HUES48 (cell line): ENCODE measurements around the gene IFT52.

Source experiments
- H3K27ac ChIP-seq: one replicate; pipeline ENCODE4 v1.7.0; 2013; ENCODE audit warnings: low read depth, low read length, inconsistent platforms
- H3K27me3 ChIP-seq: 2 replicates; pipeline ENCODE4 v1.6.1; 2013; ENCODE audit warnings: mild to moderate bottlenecking, low read length; ENCODE audit not compliant: control insufficient read depth, insufficient read depth
- H3K36me3 ChIP-seq: 2 replicates; pipeline ENCODE4 v1.6.1; 2013; ENCODE audit warnings: low read length; ENCODE audit not compliant: control insufficient read depth, insufficient read depth
- H3K4me1 ChIP-seq: 2 replicates; pipeline ENCODE4 v1.6.1; 2013; ENCODE audit warnings: mild to moderate bottlenecking, low read length; ENCODE audit not compliant: control insufficient read depth, insufficient read depth
- H3K4me3 ChIP-seq: 2 replicates; pipeline ENCODE4 v1.5.1; 2013; ENCODE audit warnings: mild to moderate bottlenecking, low read depth, low read length
- H3K9ac ChIP-seq: 2 replicates; pipeline ENCODE4 v1.6.1; 2013; ENCODE audit warnings: mild to moderate bottlenecking, low read depth, low read length, moderate library complexity
- H3K9me3 ChIP-seq: 2 replicates; pipeline ENCODE4 v1.6.1; 2013; ENCODE audit warnings: low read length; ENCODE audit not compliant: control insufficient read depth, insufficient read depth

The IFT52 gene

GRCh38 chr20:43666376-43667328 lies 75.9 kb downstream of the IFT52 start, which contains the start of gene MYBL2:
Gene MYBL2 (plus strand): TSS chr20:43667114. CDS start chr20:43667284, 170 bp downstream.
- H3K9me3 ChIP-seq, result no peaks in the 10 kb centered on the region
- H3K27ac ChIP-seq, result peak within 1 kb of the TSS; percentile 64

GRCh38 chr20:43667341-43668132 lies 76.8 kb downstream of the IFT52 start:
- peak overlapping the region; percentile 64 for H3K27ac ChIP-seq
- H3K9me3 ChIP-seq, result no peaks in the 10 kb centered on the region
- H3K4me1 ChIP-seq, result no peaks in the 10 kb centered on the region
- peaks cover 7% of the 10 kb centered on the region for H3K27me3 ChIP-seq
- peaks cover 20% of the 10 kb centered on the region for H3K36me3 ChIP-seq
- peak overlapping the region; percentile 90 for H3K9ac ChIP-seq
- peak overlapping the region; percentile 81 for H3K4me3 ChIP-seq

More at GRCh38 chr20:43666376-43667328, 75.9 kb downstream of the IFT52 start, which contains the start of gene MYBL2:
- H3K4me1 ChIP-seq, result no peaks in the 10 kb centered on the region
- H3K36me3 ChIP-seq, result peaks cover 14% of the 10 kb centered on the region
- H3K9ac ChIP-seq, result peak within 1 kb of the TSS; percentile 90
- peaks cover 7% of the 10 kb centered on the region for H3K27me3 ChIP-seq
- H3K4me3 ChIP-seq, result peak within 1 kb of the TSS; percentile 81

- Histone ChIP-seq H3K4me3 (no peak overlapping the region), H3K36me3 (peaks cover 34% of the 10 kb centered on the region), H3K4me1 (no peaks in the 10 kb centered on the region), H3K27me3 (peaks cover 7% of the 10 kb centered on the region), H3K9ac (no peak overlapping the region), H3K27ac (no peak overlapping the region), H3K9me3 (no peaks in the 10 kb centered on the region)
These were observed 78.6 kb downstream of the IFT52 start for GRCh38 chr20:43669332-43669731.

DNA sequence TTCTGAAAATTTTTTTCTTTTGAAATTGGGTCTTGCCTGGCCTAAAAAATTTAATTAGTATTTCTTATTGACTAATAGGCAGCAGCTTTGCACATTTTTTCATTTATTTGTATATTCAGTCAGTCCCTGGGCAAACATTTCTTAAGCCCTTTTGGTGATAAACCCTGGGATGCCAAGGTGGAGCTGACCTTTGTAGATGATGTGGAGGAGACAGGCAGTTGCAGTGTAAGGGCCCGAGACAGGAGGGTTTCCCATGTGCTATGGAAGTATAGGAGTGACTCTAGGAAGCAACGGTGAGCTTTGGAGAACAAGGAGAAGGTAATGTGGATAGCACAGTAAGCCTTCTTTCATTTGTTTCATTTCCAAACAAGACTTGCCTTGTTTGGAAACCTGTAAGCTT lies 79.7 kb downstream of the IFT52 start:
- Histone ChIP-seq H3K36me3 (peaks cover 35% of the 10 kb centered on the region), H3K4me1 (no peaks in the 10 kb centered on the region), H3K27ac (no peak overlapping the region), H3K4me3 (no peak overlapping the region), H3K9ac (no peak overlapping the region), H3K27me3 (peaks cover 7% of the 10 kb centered on the region), H3K9me3 (no peaks in the 10 kb centered on the region)

DNA sequence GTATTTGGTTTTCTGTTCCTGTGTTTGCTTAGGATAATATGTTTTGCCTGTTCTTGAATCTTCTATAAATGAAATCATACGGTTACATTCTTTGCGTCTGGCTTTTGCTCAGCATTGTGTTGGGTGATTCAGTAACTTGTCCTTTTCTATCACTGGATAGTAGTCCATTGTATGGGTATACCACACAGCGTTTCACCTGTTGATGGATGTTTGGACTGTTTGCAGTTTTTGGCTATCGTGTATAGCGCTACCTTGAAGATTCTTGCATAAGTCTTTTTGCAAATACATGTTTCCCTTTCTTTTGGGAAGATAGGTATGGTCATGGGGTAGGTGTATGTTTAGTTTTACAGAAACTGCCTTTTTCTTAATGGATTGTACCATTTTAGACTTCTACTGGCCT lies 85.6 kb downstream of the IFT52 start:
- H3K9ac ChIP-seq, result no peak overlapping the region
- no peak overlapping the region for H3K27ac ChIP-seq
- no peaks in the 10 kb centered on the region for H3K9me3 ChIP-seq
- peaks cover 58% of the 10 kb centered on the region for H3K36me3 ChIP-seq
- H3K27me3 ChIP-seq, result no peaks in the 10 kb centered on the region
- H3K4me1 ChIP-seq, result 0 out of 2 replicates have a peak, but pooled peaks cover 2% of the 10 kb centered on the region
- H3K4me3 ChIP-seq, result no peak overlapping the region

- Histone ChIP-seq H3K9me3 (no peaks in the 10 kb centered on the region), H3K9ac (no peak overlapping the region), H3K4me3 (no peak overlapping the region), H3K36me3 (peaks cover 57% of the 10 kb centered on the region), H3K27me3 (no peaks in the 10 kb centered on the region), H3K4me1 (0 out of 2 replicates have a peak, but pooled peaks cover 2% of the 10 kb centered on the region), H3K27ac (no peak overlapping the region)
These were observed 90.2 kb downstream of the IFT52 start for GRCh38 chr20:43680981-43681380.

- no peak overlapping the region for H3K4me3 ChIP-seq
- no peaks in the 10 kb centered on the region for H3K27me3 ChIP-seq
- H3K9ac ChIP-seq, result no peak overlapping the region
- peaks cover 58% of the 10 kb centered on the region for H3K36me3 ChIP-seq
- no peak overlapping the region for H3K27ac ChIP-seq
- no peaks in the 10 kb centered on the region for H3K9me3 ChIP-seq
- 0 out of 2 replicates have a peak, but pooled peaks cover 2% of the 10 kb centered on the region for H3K4me1 ChIP-seq
These were observed 90.8 kb downstream of the IFT52 start for GRCh38 chr20:43681468-43681942.

- no peaks in the 10 kb centered on the region for H3K9me3 ChIP-seq
- no peaks in the 10 kb centered on the region for H3K27me3 ChIP-seq
- no peak overlapping the region for H3K4me3 ChIP-seq
- no peak overlapping the region for H3K9ac ChIP-seq
- 0 out of 2 replicates have a peak, but pooled peaks cover 2% of the 10 kb centered on the region for H3K4me1 ChIP-seq
- H3K27ac ChIP-seq, result no peak overlapping the region
- peaks cover 58% of the 10 kb centered on the region for H3K36me3 ChIP-seq
These were observed 91.3 kb downstream of the IFT52 start for GRCh38 chr20:43681991-43682410.

DNA sequence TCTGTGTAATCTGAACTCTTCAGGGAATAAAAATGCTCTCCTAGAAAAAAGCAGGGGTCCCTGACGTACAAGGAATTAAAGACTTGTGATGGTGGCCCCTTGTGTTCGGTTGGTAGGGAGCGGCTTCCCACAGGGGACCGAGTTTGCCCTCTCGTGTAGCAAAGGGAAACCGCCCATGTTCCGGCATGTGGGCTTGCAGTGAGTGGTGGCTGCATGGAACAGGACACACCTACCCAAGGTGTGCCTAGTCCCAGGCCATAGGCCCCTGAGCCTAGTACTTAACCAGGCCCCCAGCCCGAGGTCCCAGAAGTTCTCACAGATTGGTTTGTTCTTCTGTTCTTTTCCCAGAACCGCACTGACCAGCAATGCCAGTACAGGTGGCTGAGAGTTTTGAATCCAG lies 91.7 kb downstream of the IFT52 start:
- no peaks in the 10 kb centered on the region for H3K27me3 ChIP-seq

GRCh38 chr20:43686820-43687219 lies 96.1 kb downstream of the IFT52 start:
- no peaks in the 10 kb centered on the region for H3K9me3 ChIP-seq
- no peaks in the 10 kb centered on the region for H3K4me1 ChIP-seq
- no peak overlapping the region for H3K9ac ChIP-seq
- no peak overlapping the region for H3K27ac ChIP-seq
- H3K4me3 ChIP-seq, result no peak overlapping the region
- peaks cover 69% of the 10 kb centered on the region for H3K36me3 ChIP-seq
- H3K27me3 ChIP-seq, result no peaks in the 10 kb centered on the region

More for the DNA sequence above, 91.7 kb downstream of the IFT52 start:
- H3K9ac ChIP-seq, result no peak overlapping the region
- H3K36me3 ChIP-seq, result peaks cover 58% of the 10 kb centered on the region
- H3K4me3 ChIP-seq, result no peak overlapping the region
- no peaks in the 10 kb centered on the region for H3K4me1 ChIP-seq
- H3K9me3 ChIP-seq, result no peaks in the 10 kb centered on the region
- H3K27ac ChIP-seq, result no peak overlapping the region
